Stimulated activated CD4-positive, alpha-beta T cell treated with anti-CD3 and anti-CD28 coated beads, Interleukin-2, amount 100 ng/mL, for 24 hours (primary cell): ENCODE measurements around the gene MAPRE3.

Experiments
- DNase-seq, 2 donors: peaks; one replicate each; pipeline ENCODE4 v3.0.0-alpha.2; 2020

MAPRE3 gene

DNA sequence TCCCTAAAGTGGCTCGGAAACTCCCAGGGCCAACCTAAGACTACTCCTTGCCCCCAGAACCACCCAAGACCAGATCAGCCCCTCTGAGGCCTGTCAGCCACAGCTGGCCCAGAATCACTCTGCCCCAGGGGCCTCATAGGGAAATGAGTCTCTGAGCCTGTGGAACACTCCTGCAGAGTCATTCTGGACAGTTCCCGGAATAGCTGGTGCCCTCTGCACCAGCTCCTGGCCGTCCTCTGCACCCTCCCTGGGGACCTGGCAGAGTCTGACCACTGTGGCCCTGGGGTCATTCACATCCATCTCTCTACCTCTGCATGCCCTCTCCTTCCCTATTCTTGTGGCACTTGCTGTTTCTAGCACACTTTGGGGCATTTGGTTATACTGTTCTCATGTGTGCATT is 47.7 kb downstream of the MAPRE3 start:
- DNase-seq = no peak

DNA sequence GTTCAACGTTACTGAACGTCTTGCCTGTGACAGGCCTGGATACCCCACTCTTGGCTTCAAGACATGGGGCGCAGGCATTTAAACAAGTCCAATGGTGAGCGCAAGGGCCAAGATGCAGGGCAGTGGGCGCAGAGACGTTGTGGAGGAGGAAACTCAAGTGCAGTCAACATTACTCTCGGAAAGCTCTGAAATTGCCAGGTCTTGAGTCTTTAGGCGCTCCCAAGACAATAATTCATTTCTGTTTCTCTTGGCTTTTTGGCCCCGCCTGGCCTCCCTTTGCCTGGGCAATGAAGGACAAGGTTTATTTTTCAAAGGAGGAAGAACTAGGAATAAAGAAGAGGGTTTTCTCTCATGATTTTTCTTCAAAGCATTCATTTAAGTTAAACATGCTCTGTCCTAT is 49.0 kb downstream of the MAPRE3 start:
- DNase-seq = no peak

DNA sequence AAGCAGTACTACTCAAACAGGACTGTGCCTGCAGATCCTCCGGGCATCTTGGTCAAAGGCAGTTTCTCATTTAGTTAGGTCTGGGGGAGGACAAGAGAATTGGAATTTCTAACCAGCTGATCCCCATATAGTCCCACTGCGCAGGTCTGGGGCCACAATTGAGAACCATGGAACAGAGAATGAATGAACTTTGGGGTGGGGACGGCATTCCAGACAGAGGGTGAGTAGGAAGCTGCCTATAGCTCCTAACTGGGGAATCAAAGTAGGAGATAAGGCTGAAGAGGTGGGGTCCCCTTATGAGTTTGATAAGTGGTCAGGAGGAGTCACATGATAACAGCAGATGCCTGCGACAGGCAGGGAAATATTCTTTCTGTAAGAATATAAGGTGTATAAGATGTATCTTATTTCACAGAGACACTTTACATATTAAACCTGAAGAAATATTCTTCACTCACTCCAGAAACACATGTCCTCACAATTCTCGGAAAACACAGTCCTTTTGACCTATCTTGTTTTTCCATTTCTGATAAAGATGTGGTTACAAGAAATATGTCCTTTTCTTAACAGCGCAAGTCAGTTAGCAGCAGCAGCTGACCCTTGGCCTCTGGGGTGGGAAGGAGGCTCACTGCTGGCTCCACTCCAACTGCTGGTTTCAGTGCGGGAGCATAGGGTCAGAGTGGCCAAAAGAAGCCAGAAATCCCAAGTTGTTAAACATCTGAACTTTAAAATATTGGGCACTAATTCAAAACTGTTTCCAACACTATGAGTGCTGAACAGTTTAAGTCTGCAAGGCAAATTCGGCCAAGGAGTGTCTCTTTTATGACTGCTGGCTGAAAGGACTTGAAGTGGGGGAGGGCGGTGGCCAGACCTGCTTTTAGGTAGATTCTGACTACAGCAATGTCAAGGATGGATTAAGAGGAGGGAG is 49.8 kb downstream of the MAPRE3 start:
- DNase-seq = no peak

DNA sequence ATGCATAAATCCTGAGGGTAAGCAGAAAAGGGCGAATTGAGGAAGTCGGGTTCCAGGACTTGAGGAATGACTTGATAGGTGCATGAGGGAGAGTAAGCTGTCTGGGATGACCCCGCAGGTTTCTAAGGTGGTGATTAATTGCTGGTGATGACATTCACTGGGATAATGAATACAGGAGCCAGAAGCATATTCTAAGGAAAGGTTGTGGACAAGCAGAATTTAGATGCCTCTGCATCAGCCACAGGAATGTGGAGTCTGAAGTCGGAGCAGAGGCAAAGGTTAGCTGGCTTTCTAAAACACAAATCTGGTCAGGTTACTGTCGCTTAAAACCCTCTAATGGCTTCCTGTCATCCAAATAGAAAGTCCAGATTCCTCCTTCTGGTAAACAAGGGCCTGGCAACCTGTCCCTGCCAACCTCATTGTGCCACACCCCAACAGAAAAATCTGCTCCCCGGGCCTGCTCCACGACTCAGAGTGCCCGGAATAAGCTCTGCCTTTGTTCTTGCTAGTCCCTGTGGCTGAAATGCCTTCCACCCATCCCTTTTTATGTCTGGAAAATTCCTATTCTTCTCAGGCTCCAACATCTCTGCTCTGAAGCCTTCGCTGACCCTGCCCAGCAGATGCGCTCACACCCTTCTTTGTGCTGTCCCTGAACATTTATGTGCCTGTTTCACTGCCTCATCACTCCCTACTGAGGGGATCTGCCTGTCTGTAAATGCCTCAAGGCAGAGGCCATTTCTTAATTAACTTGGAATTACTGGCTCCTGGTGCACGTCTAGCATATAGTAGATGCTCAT is 51.0 kb downstream of the MAPRE3 start:
- DNase-seq = no peak

GRCh38 chr2:27023740-27024139 is 53.3 kb downstream of the MAPRE3 start:
- no peak for DNase-seq

GRCh38 chr2:27024188-27024587 is 53.8 kb downstream of the MAPRE3 start:
- DNase-seq = no peak

GRCh38 chr2:27024812-27025211 is 54.4 kb downstream of the MAPRE3 start:
- DNase-seq = no peak

- DNase-seq = no peak
Observed at GRCh38 chr2:27025281-27025800, 54.9 kb downstream of the MAPRE3 start.

GRCh38 chr2:27025861-27026851 is 55.7 kb downstream of the MAPRE3 start:
- no peak for DNase-seq

- no peak for DNase-seq
Observed at GRCh38 chr2:27027211-27027651, 56.8 kb downstream of the MAPRE3 start.

- DNase-seq = no peak
Observed at GRCh38 chr2:27029051-27029450, 58.6 kb downstream of the MAPRE3 start.

DNA sequence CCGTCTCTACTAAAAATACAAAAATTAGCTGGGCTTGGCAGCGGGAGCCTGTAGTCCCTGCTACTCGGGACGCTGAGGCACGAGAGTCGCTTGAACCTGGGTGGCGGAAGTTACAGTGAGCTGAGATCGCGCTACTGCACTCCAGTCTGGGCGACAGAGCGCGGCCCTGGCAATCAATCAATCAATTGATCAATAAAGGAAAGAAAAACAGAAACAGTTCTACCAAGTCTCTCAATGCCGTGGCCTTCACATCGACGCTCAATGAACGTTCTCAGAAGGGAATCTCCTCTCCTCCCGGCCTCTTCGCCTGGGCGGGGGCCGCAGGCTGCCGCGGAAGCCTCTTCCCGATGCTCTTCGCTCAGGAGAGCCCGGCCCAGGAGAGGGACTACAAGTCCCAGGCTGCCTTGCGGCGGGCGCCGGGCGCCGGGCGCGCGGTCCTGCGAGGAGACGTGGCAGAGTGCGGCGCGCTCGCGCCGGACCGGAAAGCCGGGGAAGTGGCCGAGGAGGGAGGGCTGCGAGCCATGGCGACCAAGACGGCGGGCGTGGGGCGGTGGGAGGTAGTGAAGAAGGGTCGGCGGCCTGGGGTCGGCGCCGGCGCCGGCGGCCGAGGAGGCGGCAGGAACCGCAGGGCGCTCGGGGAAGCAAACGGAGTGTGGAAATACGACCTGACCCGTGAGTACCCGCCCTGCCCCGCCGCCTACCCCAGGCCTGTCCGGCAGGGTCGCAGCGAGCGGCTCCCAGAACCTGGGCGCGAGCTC is 62.2 kb downstream of the MAPRE3 start, which contains the start of gene TMEM214:
Gene TMEM214, plus strand, starts transcription at position 471 of the 758 bp plus-strand sequence. Its CDS starts 51 bp downstream, at position 522.
- DNase-seq = peak; percentile 81 to 89

DNA sequence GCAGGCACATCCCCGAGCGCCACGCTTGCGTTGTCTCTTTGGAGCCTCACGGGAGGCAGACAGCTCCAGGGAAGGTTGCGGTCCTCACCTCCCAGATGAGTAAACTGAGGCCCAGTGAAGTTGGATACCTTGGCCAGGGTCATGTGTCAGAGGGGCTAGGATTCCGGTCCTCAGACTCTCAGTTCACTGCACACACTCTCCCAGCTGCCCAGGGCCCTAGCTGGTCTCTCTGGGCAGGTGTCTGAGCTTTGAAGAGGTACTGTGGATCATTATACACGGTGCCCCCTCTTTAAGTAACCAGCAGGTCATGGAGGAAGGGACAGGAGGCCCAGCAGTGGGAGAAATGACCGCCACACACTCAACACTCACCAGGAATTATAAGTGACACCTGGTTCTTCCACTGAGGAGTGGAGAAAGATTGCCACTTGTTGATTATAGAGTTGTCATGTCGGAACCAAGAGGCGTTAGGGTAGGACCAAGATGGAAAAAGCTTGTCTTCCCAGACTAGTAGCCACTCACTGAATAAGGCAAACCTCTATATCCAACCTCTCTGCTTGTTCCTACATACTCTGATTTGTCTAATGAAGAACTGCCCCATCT is 62.9 kb downstream of the MAPRE3 start:
- DNase-seq = no peak

DNA sequence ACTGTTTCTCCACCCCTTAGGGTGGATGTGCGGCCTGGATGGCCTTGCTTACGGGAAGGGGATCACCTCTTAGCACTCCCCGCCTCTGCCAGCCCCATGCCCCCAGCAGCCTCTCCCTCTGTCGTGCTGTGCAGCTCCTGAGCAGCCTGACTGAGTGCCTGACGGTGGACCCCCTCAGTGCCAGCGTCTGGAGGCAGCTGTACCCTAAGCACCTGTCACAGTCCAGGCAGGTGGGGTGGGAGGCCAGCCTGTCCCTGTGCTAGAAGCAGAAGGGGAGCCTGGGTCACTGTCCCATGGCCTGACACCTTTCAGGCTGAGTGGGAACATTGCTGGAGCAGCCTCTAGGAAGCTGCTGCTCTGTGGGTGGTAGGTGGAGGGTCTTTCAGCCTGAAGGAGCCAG is 67.6 kb downstream of the MAPRE3 start:
- no peak for DNase-seq

GRCh38 chr2:27038631-27039339 is 68.3 kb downstream of the MAPRE3 start:
- no peak for DNase-seq

- no peak for DNase-seq
Observed at GRCh38 chr2:27039426-27039825, 69.0 kb downstream of the MAPRE3 start.

GRCh38 chr2:27039871-27040270 is 69.4 kb downstream of the MAPRE3 start:
- no peak for DNase-seq

GRCh38 chr2:27040282-27040681 is 69.8 kb downstream of the MAPRE3 start:
- DNase-seq = no peak

GRCh38 chr2:27041752-27042151 is 71.3 kb downstream of the MAPRE3 start:
- DNase-seq = no peak

DNA sequence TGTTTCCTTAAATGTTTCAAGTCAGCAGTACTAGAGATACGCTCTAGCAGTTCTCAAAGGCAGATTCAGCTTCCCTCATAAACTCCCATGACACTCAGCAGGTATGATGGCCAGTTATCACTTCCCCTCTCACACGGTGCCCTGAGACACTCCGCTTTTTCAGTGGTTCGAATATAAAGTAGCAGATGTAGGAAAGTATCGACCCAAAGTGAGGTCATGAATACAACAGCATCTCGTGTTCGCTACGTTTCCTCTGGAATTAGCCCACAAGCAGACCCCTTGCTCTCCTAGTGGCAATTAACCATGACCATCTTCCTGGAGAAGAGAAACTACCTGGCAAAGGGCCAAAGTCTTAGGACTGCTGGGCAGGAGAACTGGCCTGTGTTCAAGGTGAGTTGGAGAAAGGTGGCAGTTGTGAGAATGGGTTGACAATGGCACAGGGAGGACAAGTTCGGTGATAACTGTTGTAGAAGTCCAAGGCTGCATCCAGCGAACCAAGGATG is 71.8 kb downstream of the MAPRE3 start:
- DNase-seq = no peak
